Measurements from ENCODE around the gene SPNS3. TPM values are rescaled to one million over a fixed set of nuclear protein-coding genes. Genes with fewer than 3 reads are reported as not detected.

Gene SPNS3
- total RNA-seq, 1 experiment from 2014 or later = not detected

DNA sequence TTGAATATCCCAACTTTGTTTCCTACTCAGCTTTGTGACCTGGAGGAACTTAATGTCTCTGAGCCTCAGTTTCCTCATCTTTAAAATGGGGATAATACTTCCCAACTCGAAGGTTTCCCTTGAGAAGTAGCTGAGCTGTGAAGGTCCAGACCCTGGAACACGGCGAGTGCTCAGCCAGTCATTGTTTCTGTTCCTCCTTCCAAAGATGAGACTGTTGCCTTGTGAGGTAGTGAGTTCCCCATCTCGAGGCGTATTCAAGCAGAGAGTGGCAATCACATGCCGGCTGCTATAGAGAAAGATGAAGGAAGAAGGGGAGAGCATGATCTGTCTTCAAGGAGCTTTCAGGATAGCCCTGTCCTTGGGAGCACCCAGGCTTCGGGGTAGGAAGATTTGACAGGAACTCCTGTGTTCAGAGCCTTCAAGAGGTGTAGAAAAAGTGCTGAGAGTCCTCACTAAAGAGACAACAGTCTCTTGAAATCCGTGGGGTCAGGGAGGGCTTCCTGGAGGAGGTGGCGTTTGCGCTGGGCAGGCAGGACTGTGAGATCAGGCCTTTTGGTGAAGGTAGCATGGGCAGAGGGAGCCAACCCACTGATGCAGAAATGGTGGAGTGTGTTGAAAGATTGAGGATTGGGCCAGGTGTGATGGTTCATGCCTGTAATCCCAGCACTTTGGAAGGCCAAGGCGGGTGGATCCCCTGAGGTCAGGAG lies 92.1 kb downstream of the SPNS3 start:
- no peak for DNase-seq (ENCODE audit: low read depth)

GRCh38 chr17:4527134-4527533 lies 93.4 kb downstream of the SPNS3 start:
- DNase-seq (ENCODE audit: low read depth) = no peak

GRCh38 chr17:4527566-4528125 lies 93.9 kb downstream of the SPNS3 start:
- no peak for DNase-seq (ENCODE audit: low read depth)

DNA sequence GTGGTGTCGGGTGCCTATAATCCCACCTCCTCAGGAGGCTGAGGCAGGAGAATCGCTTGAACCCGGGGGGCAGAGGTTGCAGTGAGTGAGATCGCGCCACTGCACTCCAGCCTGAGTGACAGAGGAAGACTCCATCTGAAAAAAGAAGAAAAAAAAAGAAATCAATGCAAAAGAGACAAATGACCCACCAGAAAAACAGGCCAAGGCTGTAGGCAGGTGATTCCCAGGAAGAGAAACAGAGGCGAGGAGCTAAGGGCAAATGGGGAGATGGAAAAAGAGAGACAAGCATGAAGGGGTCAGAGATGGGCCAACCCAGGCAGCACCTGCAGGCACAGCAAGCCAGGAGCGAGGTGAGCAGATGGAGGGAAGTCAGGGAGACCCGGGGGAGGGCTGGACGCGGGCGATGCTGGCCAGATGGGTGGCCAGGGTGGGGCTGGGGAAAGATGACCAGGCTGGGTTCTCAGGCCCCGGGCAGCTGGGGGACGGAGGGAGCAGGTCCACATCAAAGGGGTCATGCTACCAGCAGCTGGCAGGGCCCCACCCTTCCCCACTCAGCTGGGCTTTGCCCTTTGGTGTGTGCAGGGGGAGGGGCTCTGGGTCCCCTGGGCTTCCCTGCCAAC lies 95.9 kb downstream of the SPNS3 start:
- DNase-seq (ENCODE audit: low read depth) = no peak

- no peak for DNase-seq (ENCODE audit: low read depth)
Observed at GRCh38 chr17:4530799-4531730, 97.3 kb downstream of the SPNS3 start.

DNA sequence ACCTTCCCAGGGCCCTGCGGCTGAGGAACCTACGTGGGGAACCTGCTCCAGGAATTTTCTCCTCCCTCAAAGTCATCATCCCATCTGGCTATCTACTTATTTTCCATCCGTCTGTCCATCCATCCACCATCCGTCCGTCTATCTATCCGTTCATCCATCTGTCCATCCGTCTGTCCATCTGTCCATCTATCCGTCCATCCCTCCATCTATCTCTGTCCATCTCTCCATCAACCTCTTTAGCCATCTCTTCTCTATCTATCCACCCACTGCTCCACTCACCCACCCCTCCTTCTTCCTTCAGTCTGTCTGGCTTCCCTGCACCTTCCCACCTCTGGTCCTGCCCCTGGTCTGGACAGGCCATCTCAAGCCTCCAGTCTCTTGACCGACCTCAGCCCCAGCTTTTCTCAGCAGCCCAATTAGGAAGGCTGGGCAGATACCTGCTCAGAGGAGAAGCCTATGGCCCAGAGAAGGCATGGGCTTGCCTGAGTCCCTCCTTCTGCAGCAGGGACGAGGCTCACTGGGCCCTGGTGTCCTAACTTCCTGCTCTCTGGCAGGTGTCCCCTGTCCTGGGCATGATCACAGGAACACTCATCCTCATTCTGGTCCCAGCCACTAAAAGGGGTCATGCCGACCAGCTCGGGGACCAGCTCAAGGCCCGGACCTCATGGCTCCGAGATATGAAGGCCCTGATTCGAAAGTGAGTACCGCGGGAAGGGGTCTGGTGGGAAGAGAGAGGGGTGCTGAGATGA lies 98.4 kb downstream of the SPNS3 start:
- DNase-seq (ENCODE audit: low read depth) = no peak

DNA sequence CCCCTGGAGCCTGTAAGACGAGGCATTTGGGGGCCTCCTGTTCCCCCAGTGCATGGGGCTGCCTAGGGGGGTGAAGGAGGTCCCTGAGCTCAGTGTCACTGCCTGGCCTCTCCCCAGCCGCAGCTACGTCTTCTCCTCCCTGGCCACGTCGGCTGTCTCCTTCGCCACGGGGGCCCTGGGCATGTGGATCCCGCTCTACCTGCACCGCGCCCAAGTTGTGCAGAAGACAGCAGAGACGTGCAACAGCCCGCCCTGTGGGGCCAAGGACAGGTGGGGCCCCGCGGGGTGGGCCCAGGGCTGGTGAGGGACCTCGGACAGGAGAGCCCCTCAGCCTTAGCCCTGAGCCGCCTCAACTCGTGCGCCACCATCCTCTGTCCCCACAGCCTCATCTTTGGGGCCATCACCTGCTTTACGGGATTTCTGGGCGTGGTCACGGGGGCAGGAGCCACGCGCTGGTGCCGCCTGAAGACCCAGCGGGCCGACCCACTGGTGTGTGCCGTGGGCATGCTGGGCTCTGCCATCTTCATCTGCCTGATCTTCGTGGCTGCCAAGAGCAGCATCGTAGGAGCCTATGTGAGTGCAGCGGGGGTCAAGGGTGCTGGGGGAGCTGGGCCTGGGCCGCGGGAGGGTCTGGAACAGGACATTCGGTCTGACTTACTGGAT lies 99.3 kb downstream of the SPNS3 start:
- no peak for DNase-seq (ENCODE audit: low read depth)

- DNase-seq (ENCODE audit: low read depth) = no peak
Observed at GRCh38 chr17:4533523-4534504, 100.1 kb downstream of the SPNS3 start.

- no peak for DNase-seq (ENCODE audit: low read depth)
Observed at GRCh38 chr17:4534515-4534914, 100.8 kb downstream of the SPNS3 start.

DNA sequence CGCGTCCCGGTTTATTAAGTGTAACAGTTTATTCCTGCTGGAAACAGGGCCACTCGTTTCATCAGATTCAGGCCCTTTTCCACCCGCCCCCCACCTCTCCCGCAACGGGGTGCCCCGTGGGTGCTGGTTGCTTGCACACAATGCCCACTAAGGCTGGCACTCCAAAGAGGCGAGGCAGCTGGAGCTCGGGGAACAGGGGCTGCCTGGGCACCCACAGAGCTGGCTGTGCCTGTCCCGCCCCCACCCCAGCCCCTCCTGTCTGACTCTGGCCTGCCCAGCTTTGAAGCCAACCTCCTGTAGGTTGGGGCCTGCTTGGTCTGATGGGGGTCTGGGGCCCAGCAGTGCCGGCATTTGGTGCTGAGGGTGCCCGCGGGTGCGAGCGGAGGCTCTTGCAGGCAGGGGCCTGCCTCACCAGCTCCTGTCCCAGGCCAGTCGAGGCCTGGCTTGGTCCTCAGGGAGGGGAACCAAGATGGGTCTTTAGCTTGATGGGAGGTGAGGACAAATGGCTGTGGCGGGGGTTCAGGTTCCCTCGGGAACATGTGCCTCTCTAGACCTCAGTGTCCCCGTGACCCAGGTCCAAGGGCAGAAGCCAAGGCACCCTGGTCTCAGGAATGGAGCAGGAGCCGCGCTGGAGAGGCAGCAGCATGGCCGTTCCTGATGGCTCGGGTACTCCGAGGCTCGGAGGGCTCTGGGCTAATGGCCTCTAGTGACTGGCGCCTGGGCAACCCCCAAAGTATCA lies 101.4 kb downstream of the SPNS3 start:
- DNase-seq (ENCODE audit: low read depth) = no peak

GRCh38 chr17:4535667-4536258 lies 102.0 kb downstream of the SPNS3 start:
- no peak for DNase-seq (ENCODE audit: low read depth)

DNA sequence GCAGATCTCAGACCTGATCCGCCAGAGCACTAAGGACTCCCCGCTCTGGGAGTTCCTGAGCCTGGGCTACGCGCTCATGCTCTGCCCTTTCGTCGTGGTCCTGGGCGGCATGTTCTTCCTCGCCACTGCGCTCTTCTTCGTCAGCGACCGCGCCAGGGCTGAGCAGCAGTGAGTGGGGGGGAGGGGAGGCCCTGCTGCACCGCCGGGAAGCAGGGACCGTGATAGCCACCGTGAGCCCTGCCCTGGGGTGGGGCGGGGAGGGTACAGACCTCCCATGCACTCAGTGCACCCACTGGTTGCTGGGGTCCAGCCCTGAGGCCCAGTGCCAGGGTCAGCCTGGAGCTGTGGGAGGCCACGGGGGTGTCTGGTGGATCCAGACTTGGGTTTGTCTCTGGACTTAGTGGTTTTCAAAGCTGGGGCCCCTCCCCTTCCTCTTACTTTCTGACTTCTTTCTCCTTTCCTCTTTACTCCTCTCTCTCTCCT lies 102.6 kb downstream of the SPNS3 start:
- no peak for DNase-seq (ENCODE audit: low read depth)

DNA sequence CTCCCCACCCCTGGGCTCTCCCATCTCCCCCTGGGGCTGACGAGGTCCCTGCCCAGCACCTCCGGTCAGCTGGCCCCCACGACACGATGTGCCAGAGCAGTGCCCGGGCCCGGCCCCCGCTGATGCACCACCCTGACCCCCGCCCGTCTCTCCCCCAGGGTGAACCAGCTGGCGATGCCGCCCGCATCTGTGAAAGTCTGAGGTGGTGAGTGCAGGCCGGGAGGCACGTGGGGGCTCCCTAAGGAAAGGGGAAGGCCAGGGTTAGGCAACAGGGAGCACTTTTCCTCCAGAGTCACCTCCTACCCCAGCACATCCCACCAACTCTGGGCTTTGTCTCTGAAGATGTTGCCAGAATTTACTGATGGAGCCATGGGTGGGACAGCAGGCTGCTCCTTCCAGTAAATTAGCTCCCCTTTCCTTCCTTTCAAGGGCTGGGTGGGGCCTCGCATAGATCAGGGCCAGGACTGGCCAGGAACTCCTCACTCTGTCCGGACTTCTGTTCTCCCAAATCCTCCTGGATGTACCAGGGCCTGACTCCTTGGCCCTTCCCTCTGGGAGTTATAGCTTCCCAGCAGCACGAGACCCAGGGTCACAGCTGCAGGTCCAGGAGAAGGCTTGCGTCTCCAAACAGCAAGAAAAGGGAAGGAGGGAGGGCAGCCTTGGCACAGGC lies 103.1 kb downstream of the SPNS3 start:
- no peak for DNase-seq (ENCODE audit: low read depth)

Measured in LHCN-M2 (cell line).